NCI-H146 treated with DMSO at 0.1 percent for 48 hours (cell line): Measurements from ENCODE around the gene KRTAP10-6.
"Not testable (repeated sequence)": the region's sequence is repeated elsewhere in the genome, so short reads cannot be mapped to it uniquely, and the experiment has no call there.

Experiments
- DNase-seq: peaks from one replicate; lab custom pipeline; 2025; ENCODE audit not compliant: unreplicated experiment; lab: John Stamatoyannopoulos, UW

The KRTAP10-6 gene

DNA sequence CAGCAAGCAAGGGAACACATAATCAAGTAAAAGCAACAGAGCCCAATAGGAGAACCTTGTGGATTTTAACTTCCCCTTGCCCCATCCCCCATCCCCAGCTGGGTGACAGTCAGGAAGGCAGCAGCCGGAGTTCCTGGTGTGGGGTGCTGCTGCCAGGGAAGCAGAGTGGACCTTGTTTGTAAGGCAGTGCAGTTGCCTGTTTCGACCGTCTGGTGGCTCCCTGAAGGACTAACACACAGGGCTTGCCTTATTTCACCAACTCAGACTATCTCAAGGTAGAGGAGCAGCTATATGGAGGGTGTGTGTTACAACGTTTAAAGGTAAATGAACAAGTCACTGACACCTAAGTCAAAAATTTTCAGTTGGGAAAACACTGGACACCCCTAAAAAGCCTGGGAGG is 26.2 kb upstream of the KRTAP10-6 start:
- DNase-seq, result no peak

DNA sequence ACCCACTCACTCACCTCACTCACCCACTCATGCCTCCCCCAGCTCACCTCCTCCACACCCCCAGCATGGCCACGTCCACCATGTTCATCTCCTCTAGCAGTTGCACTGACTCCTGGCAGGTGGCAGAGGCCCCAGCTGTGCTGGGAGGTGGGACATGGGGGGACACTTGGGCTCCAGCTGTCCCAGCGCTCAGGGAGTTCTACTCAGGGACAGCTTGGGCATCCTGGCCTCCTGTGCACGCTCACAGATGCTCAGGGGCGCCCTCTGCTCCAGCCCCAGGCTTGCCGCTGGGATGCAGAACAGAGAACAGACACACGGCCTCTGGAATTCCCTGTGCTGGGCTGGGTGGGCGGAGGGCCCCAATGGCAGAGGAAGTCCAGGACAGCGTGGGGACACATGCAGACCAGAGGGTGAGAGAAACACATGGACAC is 24.8 kb upstream of the KRTAP10-6 start:
- DNase-seq, result no peak

DNA sequence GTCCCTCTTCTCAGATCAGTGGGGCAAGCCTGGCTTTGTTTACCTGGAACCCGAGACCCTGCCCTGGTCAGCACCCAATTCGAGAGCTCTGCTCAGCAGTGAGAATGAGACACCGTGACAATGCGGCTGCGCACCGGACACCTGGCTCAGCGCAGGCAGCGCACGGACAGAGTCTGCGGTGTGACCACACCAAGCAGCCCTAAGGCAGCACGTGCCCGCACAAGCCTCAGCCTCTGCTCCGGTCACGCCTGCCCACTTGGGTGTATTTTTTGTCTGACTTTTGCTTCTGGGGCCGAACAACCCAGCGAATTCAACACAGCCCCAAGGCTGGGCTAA is 24.3 kb upstream of the KRTAP10-6 start:
- DNase-seq, result peak; percentile 6

GRCh38 chr21:44615911-44616590 is 23.7 kb upstream of the KRTAP10-6 start:
- peak; percentile 23 for DNase-seq

DNA sequence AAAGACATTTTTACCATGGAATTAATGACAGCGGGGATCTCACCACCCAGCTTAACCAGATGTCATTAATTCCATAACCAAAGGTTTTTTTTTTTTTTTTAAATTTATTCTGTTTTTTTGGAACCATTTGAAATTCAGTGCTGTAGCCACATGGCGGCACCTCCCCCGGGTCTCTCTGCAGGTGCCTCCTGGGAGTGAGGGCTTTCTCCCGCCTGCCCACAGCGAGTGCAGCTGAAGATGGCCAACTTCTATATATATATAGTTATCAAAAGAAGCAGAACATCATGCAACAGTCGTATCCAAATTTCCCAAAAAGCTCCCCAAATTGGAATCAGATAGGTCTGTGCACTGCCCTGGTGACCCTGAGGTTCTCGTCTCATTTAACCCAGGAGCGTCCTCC is 23.2 kb upstream of the KRTAP10-6 start:
- no peak for DNase-seq

- DNase-seq, result no peak
These were observed 22.7 kb upstream of the KRTAP10-6 start for GRCh38 chr21:44614961-44615391.

DNA sequence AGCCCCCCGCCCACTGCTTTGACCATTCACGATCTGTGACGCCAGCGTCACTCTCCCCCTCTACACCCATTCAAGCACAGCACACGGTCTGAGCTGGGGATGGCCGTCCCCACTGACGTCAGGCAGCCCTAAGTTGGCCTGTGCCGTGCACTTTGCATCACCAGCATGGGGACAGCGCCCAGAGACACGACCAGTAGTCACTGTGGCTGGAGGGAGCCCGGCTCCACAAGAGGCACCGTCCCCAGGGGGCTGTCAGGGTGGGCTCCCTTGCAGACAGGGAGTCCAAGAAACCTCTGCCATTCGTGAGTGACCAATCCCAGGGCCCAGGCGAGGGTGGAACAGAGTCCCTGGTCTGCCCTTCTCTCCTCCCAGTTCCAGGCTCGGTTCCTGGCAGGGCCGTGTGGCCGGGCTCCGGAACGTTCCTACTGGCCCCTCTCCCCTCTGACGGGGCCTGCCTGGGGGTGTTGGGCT is 21.9 kb upstream of the KRTAP10-6 start:
- DNase-seq, result no peak

GRCh38 chr21:44613386-44614155 is 21.3 kb upstream of the KRTAP10-6 start:
- no peak for DNase-seq

GRCh38 chr21:44612669-44613229 is 20.4 kb upstream of the KRTAP10-6 start:
- no peak for DNase-seq

GRCh38 chr21:44612029-44612486 is 19.8 kb upstream of the KRTAP10-6 start, which contains the start of gene KRTAP10-8:
TSS of gene KRTAP10-8 (plus strand) at chr21:44612079. CDS start at chr21:44612101, 22 bp downstream.
- no peak for DNase-seq

- no peak for DNase-seq
These were observed 19.2 kb upstream of the KRTAP10-6 start for GRCh38 chr21:44611551-44611950.

GRCh38 chr21:44610157-44610843 is 18.0 kb upstream of the KRTAP10-6 start:
- not testable (repeated sequence) for DNase-seq

DNA sequence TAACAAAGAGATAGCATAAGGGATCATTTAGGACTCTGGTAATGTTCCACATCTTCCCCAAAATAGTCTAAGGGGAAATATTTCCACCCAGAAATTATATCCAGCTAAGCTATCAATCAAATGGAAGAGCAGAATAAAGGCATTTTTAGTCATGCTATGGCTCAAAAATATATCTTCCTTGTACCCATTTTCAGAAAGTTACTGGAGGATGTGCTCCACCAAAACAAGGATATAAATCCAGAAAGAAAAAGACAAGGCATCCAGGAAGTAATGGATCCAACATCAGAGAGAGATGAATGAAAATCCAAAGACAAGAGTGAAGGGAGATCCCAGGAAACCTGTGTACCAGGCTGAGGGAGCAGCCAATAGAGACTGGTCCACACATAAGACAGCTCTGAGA is 16.9 kb upstream of the KRTAP10-6 start:
- no peak for DNase-seq

DNA sequence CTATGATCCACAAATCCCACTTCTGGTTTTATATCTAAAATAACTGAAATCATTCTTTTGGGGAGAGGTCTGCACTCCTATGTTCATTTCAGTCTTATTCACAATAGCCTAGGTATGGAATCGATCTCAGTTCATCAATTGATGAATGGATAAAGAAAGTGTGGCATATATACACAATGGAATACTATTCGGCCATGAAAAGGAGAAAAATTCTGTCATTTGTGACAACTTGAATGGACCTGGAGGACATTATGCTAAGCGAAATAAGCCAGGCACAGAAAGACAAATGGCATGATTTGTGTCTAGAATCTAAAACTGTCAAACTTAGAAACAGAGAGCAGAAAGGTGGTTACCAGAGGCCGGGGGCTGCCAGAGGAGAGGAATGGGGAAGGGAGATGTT is 14.2 kb upstream of the KRTAP10-6 start:
- DNase-seq, result no peak

GRCh38 chr21:44603911-44604310 is 11.6 kb upstream of the KRTAP10-6 start:
- DNase-seq, result no peak

DNA sequence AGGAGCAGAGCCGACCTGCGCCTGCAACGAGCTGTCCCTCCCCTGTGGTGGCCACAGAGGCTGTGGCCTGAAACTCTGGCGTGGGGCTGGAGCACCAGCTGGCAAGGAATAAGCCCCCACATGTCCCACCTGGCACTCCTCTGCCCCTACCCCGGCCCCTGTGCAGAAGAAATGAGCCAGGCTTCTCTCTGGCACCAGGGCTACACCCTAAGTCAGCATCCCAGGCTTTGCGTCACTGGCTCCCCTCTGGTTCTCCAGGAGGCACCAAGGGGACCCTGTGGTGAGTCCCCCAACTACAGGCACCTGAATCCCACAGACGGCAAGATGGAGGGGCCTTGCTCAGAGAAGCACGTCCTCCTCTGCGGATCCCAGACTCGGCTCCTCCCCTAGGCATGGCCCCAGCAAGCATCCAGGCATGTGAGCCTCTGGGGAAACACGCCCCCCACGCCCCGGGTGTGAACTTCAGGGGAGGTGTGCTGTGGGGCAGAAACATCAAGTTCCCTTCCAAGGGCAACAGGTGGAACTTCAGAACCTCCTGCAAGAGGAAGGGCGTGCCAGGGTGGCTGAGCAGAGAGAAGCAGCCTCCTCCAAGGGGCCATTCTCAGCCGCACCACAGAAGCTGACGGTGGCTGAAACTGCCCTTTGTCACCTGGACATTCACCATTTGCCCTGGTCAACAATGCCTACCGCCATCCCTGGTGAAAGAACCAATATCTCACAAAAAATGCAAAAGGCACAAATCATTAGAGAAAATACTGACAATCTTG is 11.0 kb upstream of the KRTAP10-6 start:
- DNase-seq, result no peak

DNA sequence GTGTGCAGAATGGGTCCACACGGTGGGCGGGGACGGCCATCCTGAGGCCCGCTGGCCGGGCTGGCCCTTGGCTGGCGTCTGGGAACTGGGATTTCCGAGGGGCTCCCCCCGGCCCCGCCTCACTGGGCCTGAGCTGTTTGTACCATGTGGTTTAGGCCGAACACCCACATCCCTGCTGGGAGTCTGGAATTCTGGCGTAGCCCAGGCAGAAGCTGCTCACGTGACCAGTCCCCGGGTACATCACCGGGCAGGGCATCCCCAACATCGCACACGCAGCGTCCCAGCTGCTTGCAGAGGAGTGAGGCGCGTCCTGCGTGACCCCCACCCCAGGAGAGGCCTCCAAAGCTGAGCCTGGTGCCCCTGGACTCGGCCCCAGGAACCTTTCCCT is 10.2 kb upstream of the KRTAP10-6 start:
- DNase-seq, result no peak

GRCh38 chr21:44601596-44602462 is 9.5 kb upstream of the KRTAP10-6 start:
- DNase-seq, result no peak

DNA sequence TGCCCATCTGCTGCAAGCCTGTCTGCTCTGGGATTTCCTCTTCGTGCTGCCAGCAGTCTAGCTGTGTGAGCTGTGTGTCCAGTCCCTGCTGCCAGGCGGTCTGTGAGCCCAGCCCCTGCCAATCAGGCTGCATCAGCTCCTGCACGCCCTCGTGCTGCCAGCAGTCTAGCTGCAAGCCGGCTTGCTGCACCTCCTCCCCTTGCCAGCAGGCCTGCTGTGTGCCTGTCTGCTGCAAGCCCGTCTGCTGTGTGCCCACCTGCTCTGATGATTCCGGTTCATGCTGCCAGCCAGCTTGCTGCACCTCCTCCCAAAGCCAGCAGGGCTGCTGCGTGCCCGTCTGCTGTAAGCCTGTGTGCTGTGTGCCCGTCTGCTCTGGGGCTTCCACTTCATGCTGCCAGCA is 8.8 kb upstream of the KRTAP10-6 start:
- DNase-seq, result not testable (repeated sequence)
